ENCODE results near the gene OTUB2. TPM values are rescaled to one million over a fixed set of nuclear protein-coding genes. Genes with fewer than 3 reads are reported as not detected.
"Not testable (repeated sequence)": the region's sequence is repeated elsewhere in the genome, so short reads cannot be mapped to it uniquely, and the experiment has no call there.

Gene OTUB2
- total RNA-seq, 1 donor from 2014 or later: 3.0 TPM

GRCh38 chr14:94066089-94066676, 40.0 kb downstream of the OTUB2 start:
- H3K36me3 Mint-ChIP-seq: peaks cover 50% of the 10 kb centered on the region
- no peak for TF ChIP-seq CTCF (conservative IDR thresholded peaks at IDR 0.05)
- no peak overlapping the region for H3K4me3 Mint-ChIP-seq
- peaks cover 40% of the 10 kb centered on the region for H3K9me3 Mint-ChIP-seq
- no peak for DNase-seq (ENCODE audit: extremely low spot score, unreplicated experiment)
- H3K27me3 Mint-ChIP-seq: no peaks in the 10 kb centered on the region
- no peak overlapping the region for H3K27ac Mint-ChIP-seq
- peaks cover 19% of the 10 kb centered on the region for H3K4me1 Mint-ChIP-seq (ENCODE audit: unreplicated experiment)

- not testable (repeated sequence) for H3K4me1 Mint-ChIP-seq (ENCODE audit: unreplicated experiment); H3K27me3 Mint-ChIP-seq
Measured at GRCh38 chr14:94072076-94072475, 45.9 kb downstream of the OTUB2 start.

GRCh38 chr14:94074534-94074933, 48.4 kb downstream of the OTUB2 start:
- Mint-ChIP-seq H3K27ac (no peak overlapping the region), H3K27me3 (no peaks in the 10 kb centered on the region), H3K4me1 (ENCODE audit: unreplicated experiment) (peaks cover 19% of the 10 kb centered on the region), H3K36me3 (peaks cover 65% of the 10 kb centered on the region), H3K4me3 (peak overlapping the region; percentile 12), H3K9me3 (peaks cover 21% of the 10 kb centered on the region)
- TF ChIP-seq CTCF (conservative IDR thresholded peaks at IDR 0.05): no peak
- DNase-seq (ENCODE audit: extremely low spot score, unreplicated experiment): no peak

More at GRCh38 chr14:94072076-94072475, 45.9 kb downstream of the OTUB2 start:
- H3K36me3 Mint-ChIP-seq: peaks cover 66% of the 10 kb centered on the region
- not testable (repeated sequence) for DNase-seq (ENCODE audit: extremely low spot score, unreplicated experiment); H3K27ac Mint-ChIP-seq; H3K4me3 Mint-ChIP-seq
- H3K9me3 Mint-ChIP-seq: peaks cover 44% of the 10 kb centered on the region

- H3K27me3 Mint-ChIP-seq: no peaks in the 10 kb centered on the region
- peaks cover 20% of the 10 kb centered on the region for H3K9me3 Mint-ChIP-seq
- peaks cover 66% of the 10 kb centered on the region for H3K36me3 Mint-ChIP-seq
- peak overlapping the region; percentile 2 for H3K4me3 Mint-ChIP-seq
- no peak overlapping the region for H3K27ac Mint-ChIP-seq
- no peak for DNase-seq (ENCODE audit: extremely low spot score, unreplicated experiment)
- no peak for TF ChIP-seq CTCF (conservative IDR thresholded peaks at IDR 0.05)
- peaks cover 23% of the 10 kb centered on the region for H3K4me1 Mint-ChIP-seq (ENCODE audit: unreplicated experiment)
Measured at GRCh38 chr14:94075008-94075407, 48.9 kb downstream of the OTUB2 start.

- H3K36me3 Mint-ChIP-seq: peaks cover 49% of the 10 kb centered on the region
- no peak overlapping the region for H3K27ac Mint-ChIP-seq
- H3K9me3 Mint-ChIP-seq: peaks cover 8% of the 10 kb centered on the region
- DNase-seq (ENCODE audit: extremely low spot score, unreplicated experiment): no peak
- peak overlapping the region; percentile 24 for H3K4me3 Mint-ChIP-seq
- no peaks in the 10 kb centered on the region for H3K27me3 Mint-ChIP-seq
- TF ChIP-seq CTCF (conservative IDR thresholded peaks at IDR 0.05): no peak
- peaks cover 30% of the 10 kb centered on the region for H3K4me1 Mint-ChIP-seq (ENCODE audit: unreplicated experiment)
Measured at GRCh38 chr14:94077111-94077821, 51.1 kb downstream of the OTUB2 start.

GRCh38 chr14:94077823-94078222, 51.7 kb downstream of the OTUB2 start:
- TF ChIP-seq CTCF (conservative IDR thresholded peaks at IDR 0.05): no peak
- peaks cover 11% of the 10 kb centered on the region for H3K9me3 Mint-ChIP-seq
- H3K27me3 Mint-ChIP-seq: no peaks in the 10 kb centered on the region
- peak overlapping the region; percentile 71 for H3K27ac Mint-ChIP-seq
- H3K4me3 Mint-ChIP-seq: peak overlapping the region; percentile 98
- H3K36me3 Mint-ChIP-seq: peaks cover 49% of the 10 kb centered on the region
- H3K4me1 Mint-ChIP-seq (ENCODE audit: unreplicated experiment): peaks cover 31% of the 10 kb centered on the region
- DNase-seq (ENCODE audit: extremely low spot score, unreplicated experiment): no peak

All from type B pancreatic cell (in vitro differentiated cells).